ENCODE results near the gene TNFRSF25. TPM values are rescaled to one million over a fixed set of nuclear protein-coding genes. Genes with fewer than 3 reads are reported as not detected.

Gene TNFRSF25
- total RNA-seq, 1 donor from 2014 or later, result 21.4 TPM

DNA sequence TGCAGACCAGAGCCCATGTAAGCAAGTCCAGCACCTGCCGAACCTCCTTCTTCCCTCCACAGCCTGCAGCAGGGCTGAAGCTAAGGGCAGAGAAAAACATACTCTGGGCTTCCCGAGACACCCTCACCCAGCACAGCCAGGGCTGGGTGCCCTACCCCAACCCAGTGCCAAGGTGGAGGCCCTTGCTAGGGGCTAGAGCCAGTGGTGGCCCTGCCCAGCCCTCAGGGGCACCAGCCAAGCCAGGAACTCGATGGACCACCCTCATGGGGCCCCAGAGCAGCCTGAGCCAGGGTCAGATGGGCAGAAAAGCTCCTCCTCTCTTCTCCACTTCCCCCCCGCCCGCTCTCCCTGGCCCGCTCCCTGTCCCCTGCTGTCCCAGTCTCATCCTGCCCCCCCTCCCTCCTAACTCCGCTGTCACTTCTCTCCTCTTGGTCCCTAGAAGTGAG is 15.9 kb downstream of the TNFRSF25 start:
- Mint-ChIP-seq H3K4me3 (ENCODE audit: unreplicated experiment) (no peak overlapping the region), H3K4me1 (ENCODE audit: low read depth) (peaks cover 7% of the 10 kb centered on the region), H3K9me3 (ENCODE audit: low read depth) (no peaks in the 10 kb centered on the region)

DNA sequence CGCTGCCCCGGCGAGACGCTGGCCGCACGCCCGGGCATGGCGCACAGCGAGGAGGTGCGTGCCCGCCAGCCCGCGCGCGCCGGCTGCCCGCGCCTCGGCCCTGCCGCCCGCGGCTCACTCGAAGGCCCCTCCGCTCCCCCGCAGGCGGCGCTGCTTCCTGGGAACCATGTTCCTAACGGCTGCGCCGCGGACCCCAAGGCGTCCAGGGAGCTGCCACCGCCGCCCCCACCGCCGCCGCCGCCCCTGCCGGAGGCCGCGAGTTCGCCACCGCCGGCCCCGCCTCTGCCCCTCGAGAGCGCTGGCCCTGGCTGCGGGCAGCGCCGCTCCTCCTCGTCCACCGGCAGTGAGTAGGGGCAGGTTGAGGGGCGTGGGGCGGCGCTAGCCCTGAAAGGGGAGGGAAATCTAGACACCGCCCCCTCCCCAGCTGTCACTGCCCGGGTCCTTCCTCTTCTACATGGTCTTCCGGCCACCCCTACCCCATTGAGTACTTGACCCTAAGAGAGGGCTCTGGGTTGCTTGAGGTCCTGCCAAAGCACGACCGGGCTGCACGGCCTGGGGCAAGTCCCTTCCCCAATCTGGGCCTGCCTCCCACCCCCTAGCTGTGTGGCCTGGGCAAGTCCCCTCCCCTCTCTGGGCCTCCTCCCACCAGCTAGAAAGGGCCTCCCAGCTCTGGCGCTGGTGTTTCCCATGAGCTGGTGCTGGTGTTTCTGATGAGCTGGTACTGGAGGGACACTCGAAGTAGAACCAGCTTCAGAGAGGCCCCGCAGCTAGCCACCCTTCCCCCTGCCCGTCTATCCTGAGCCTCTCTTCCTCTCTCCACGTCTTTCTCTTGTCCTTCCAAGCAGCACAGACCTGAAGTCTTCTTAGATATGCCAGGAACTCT is 17.0 kb downstream of the TNFRSF25 start:
- Mint-ChIP-seq H3K27ac (ENCODE audit: unreplicated experiment) (no peak overlapping the region), H3K4me3 (ENCODE audit: unreplicated experiment) (peak overlapping the region; percentile 35), H3K27me3 (ENCODE audit: low read depth) (peaks cover 20% of the 10 kb centered on the region), H3K36me3 (ENCODE audit: low read depth) (no peaks in the 10 kb centered on the region), H3K9me3 (ENCODE audit: low read depth) (no peaks in the 10 kb centered on the region), H3K4me1 (ENCODE audit: low read depth) (peaks cover 7% of the 10 kb centered on the region)
- TF ChIP-seq, protein P1, sequence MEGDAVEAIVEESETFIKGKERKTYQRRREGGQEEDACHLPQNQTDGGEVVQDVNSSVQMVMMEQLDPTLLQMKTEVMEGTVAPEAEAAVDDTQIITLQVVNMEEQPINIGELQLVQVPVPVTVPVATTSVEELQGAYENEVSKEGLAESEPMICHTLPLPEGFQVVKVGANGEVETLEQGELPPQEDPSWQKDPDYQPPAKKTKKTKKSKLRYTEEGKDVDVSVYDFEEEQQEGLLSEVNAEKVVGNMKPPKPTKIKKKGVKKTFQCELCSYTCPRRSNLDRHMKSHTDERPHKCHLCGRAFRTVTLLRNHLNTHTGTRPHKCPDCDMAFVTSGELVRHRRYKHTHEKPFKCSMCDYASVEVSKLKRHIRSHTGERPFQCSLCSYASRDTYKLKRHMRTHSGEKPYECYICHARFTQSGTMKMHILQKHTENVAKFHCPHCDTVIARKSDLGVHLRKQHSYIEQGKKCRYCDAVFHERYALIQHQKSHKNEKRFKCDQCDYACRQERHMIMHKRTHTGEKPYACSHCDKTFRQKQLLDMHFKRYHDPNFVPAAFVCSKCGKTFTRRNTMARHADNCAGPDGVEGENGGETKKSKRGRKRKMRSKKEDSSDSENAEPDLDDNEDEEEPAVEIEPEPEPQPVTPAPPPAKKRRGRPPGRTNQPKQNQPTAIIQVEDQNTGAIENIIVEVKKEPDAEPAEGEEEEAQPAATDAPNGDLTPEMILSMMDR (IDR thresholded peaks at IDR 0.05), result peak; percentile 34
- no peak for DNase-seq (ENCODE audit: low spot score)

More for the DNA sequence above, 15.9 kb downstream of the TNFRSF25 start:
- Mint-ChIP-seq H3K27ac (ENCODE audit: unreplicated experiment) (no peak overlapping the region), H3K36me3 (ENCODE audit: low read depth) (no peaks in the 10 kb centered on the region), H3K27me3 (ENCODE audit: low read depth) (peaks cover 20% of the 10 kb centered on the region)
- DNase-seq (ENCODE audit: low spot score), result no peak
- TF ChIP-seq, protein P1 (IDR thresholded peaks at IDR 0.05), result no peak

GRCh38 chr1:6447818-6448748 is 17.9 kb downstream of the TNFRSF25 start:
- Mint-ChIP-seq H3K9me3 (ENCODE audit: low read depth) (no peaks in the 10 kb centered on the region), H3K4me3 (ENCODE audit: unreplicated experiment) (no peak overlapping the region), H3K4me1 (ENCODE audit: low read depth) (peaks cover 7% of the 10 kb centered on the region), H3K27ac (ENCODE audit: unreplicated experiment) (no peak overlapping the region), H3K36me3 (ENCODE audit: low read depth) (no peaks in the 10 kb centered on the region), H3K27me3 (ENCODE audit: low read depth) (peaks cover 20% of the 10 kb centered on the region)
- TF ChIP-seq, protein P1 (IDR thresholded peaks at IDR 0.05), result no peak
- DNase-seq (ENCODE audit: low spot score), result no peak

GRCh38 chr1:6447016-6447817 is 18.8 kb downstream of the TNFRSF25 start:
- peak; percentile 72 for DNase-seq (ENCODE audit: low spot score)
- H3K36me3 Mint-ChIP-seq (ENCODE audit: low read depth), result no peaks in the 10 kb centered on the region
- TF ChIP-seq, protein P1 (IDR thresholded peaks at IDR 0.05), result no peak
- peaks cover 7% of the 10 kb centered on the region for H3K4me1 Mint-ChIP-seq (ENCODE audit: low read depth)
- H3K27me3 Mint-ChIP-seq (ENCODE audit: low read depth), result peaks cover 20% of the 10 kb centered on the region
- no peak overlapping the region for H3K27ac Mint-ChIP-seq (ENCODE audit: unreplicated experiment)
- H3K4me3 Mint-ChIP-seq (ENCODE audit: unreplicated experiment), result no peak overlapping the region
- no peaks in the 10 kb centered on the region for H3K9me3 Mint-ChIP-seq (ENCODE audit: low read depth)

Data from chondrocyte (in vitro differentiated cells).